Tibial nerve (tissue), 4 donors: Measurements from ENCODE around the gene ZNF143. TPM values are rescaled to one million over a fixed set of nuclear protein-coding genes. Genes with fewer than 3 reads are reported as not detected.

Experiments used
- DNase-seq, 2 donors: peaks; one replicate each; pipeline ENCODE4 v3.0.0-alpha.2; 2019; ENCODE audit warnings: low spot score in 2 of 2
- H3K27ac ChIP-seq, 4 donors: fragments of 200-600 bp; sonication (generic) in 3 of 4; one replicate each; pipeline ENCODE4 v1.5.1; 2017 to 2019; ENCODE audit warnings: mild to moderate bottlenecking in 1 of 4
- H3K27me3 ChIP-seq, 2 donors: fragments of 200-600 bp; sonication (generic) in 1 of 2; one replicate each; pipeline versions ENCODE4 v1.5.1 to v1.6.0; 2017 to 2019
- H3K36me3 ChIP-seq, 3 donors: fragments of 200-600 bp; sonication (generic); one replicate each; pipeline ENCODE4 v1.5.1; 2018 to 2019
- H3K4me1 ChIP-seq, 4 donors: fragments of 200-600 bp; sonication (generic) in 3 of 4; one replicate each; pipeline ENCODE4 v1.5.1; 2017 to 2019
- H3K4me3 ChIP-seq, 4 donors: fragments of 200-600 bp; sonication (generic) in 3 of 4; one replicate each; pipeline ENCODE4 v1.5.1; 2017 to 2019; ENCODE audit warnings: mild to moderate bottlenecking in 1 of 4, moderate library complexity in 1 of 4
- H3K9me3 ChIP-seq, 4 donors: fragments of 200-600 bp; sonication (generic) in 3 of 4; one replicate each; pipeline ENCODE4 v1.5.1; 2017 to 2019
- EP300 ChIP-seq, 2 donors: sonication (generic); formaldehyde crosslinking; IDR thresholded peaks; one replicate each; pipeline ENCODE4 v1.6.1; 2017; ENCODE audit warnings: antibody characterized with exemption in 2 of 2, mild to moderate bottlenecking in 1 of 2
- POLR2A ChIP-seq, 2 donors: fragments of 450-650 bp; IDR thresholded peaks; one replicate each; pipeline ENCODE4 v1.6.1; 2017; ENCODE audit warnings: antibody characterized with exemption in 2 of 2, mild to moderate bottlenecking in 2 of 2, moderate library complexity in 2 of 2
- WGBS, 2 donors: methylation state at CpG; one replicate each; pipeline ENCODE4 v1.1.5; 2018; 5-methylcytosine and 5-hydroxymethylcytosine counted together
- small RNA-seq: library from RNA; depleted of rRNA; stranded (forward); fragments of <200 nt; gene quantifications from one replicate; pipeline ENCODE3, GENCODE V24; 2016
- total RNA-seq, 4 donors: library from RNA; depleted of rRNA; stranded (reverse); fragments of >200 nt; gene quantifications; one replicate each; pipeline ENCODE4 v1.1.0, GENCODE V29; 2016
- TF ChIP-seq, protein P1 (sequence below), 5 experiments: fragments of 200-600 bp in 3 of 5; fragments of 450-650 bp in 2 of 5; sonication (generic) in 3 of 5; IDR thresholded peaks; one replicate each; pipeline ENCODE4 v1.5.1; 2016 to 2019; ENCODE audit warnings: antibody characterized with exemption in 5 of 5, mild to moderate bottlenecking in 3 of 5, moderate library complexity in 2 of 5

Gene ZNF143
- total RNA-seq, 4 donors from 2014 or later = 14.0 to 40.9 (median 23.8) TPM

DNA sequence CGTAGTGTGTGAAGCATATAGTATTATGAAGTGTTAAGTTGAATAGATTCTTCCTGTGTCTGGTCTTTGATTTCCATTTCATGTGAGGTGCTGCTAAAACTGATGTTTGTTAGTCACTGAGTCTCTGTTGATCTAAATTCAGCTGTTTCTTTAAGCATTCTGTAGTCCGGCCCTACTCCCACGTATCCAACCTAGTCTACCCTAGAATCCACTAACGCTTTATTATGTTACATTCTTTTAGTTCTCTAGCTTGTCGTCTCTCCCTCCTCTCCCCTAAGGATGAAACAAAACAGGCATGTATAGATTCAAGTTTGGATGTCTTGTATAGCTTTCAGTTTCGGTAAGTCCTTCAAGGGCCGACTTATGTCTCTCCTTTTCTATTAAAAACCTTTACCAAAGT lies 116.7 kb downstream of the ZNF143 start:
- H3K27me3 ChIP-seq = no peaks in the 10 kb centered on the region
- DNase-seq = no peak
- no peaks in the 10 kb centered on the region for H3K9me3 ChIP-seq
- H3K4me1 ChIP-seq = peaks cover 0 to 40% (median 12%) of the 10 kb centered on the region in 4 donors
- 48 to 51% methylated on average over 7 of the region's 7 CpGs for WGBS, 2 donors
- peak overlapping the region in 1 of 4 donors; percentile 95 for H3K4me3 ChIP-seq
- TF ChIP-seq, protein P1, sequence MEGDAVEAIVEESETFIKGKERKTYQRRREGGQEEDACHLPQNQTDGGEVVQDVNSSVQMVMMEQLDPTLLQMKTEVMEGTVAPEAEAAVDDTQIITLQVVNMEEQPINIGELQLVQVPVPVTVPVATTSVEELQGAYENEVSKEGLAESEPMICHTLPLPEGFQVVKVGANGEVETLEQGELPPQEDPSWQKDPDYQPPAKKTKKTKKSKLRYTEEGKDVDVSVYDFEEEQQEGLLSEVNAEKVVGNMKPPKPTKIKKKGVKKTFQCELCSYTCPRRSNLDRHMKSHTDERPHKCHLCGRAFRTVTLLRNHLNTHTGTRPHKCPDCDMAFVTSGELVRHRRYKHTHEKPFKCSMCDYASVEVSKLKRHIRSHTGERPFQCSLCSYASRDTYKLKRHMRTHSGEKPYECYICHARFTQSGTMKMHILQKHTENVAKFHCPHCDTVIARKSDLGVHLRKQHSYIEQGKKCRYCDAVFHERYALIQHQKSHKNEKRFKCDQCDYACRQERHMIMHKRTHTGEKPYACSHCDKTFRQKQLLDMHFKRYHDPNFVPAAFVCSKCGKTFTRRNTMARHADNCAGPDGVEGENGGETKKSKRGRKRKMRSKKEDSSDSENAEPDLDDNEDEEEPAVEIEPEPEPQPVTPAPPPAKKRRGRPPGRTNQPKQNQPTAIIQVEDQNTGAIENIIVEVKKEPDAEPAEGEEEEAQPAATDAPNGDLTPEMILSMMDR (IDR thresholded peaks at IDR 0.05) = no peak
- TF ChIP-seq POLR2A (IDR thresholded peaks at IDR 0.05) (no peak), EP300 (IDR thresholded peaks at IDR 0.05) (no peak)
- peaks cover 0 to 13% (median 0%) of the 10 kb centered on the region in 3 donors for H3K36me3 ChIP-seq
- H3K27ac ChIP-seq = peak overlapping the region in 3 of 4 donors; percentile 32 to 59 (median 37)

Small RNA genes within 50 kb of the gene (small RNA-seq; reads per million reads assigned to genes)
- gene RF01210 (not detected), gene SNORA23 (29.8 reads per million, percentile 93 among the genes with 10 or more reads in this experiment)

Other genes starting within 250 kb of the ZNF143 start
- gene DENND5A, start 195.7 kb upstream of the ZNF143 start, total RNA-seq = 100 to 1,000 TPM; 110 to 134 (median 118) TPM
- gene TMEM41B, start 146.4 kb upstream of the ZNF143 start, total RNA-seq = 10 to 100 TPM; 26.0 to 31.2 (median 28.9) TPM
- 10 to 100 TPM; 57.7 to 92.9 (median 65.3) TPM for gene IPO7, start 76.4 kb upstream of the ZNF143 start, total RNA-seq
- 10 to 100 TPM; 19.2 to 32.4 (median 22.2) TPM for gene WEE1, start 112.7 kb downstream of the ZNF143 start, total RNA-seq
- 10 to 100 TPM; 51.0 to 79.1 (median 66.9) TPM for gene SWAP70, start 203.1 kb downstream of the ZNF143 start, total RNA-seq